GM19324 (cell line): ENCODE measurements around the gene SLC35E2B.
A peak's percentile ranks its signal among the peaks of the same experiment; 100 is the strongest.
"Not testable (repeated sequence)": the region's sequence is repeated elsewhere in the genome, so short reads cannot be mapped to it uniquely, and the experiment has no call there.

Experiments used
- ATAC-seq: cut with Tn5 transposase; IDR thresholded peaks from one replicate; pipeline ENCODE4 v1.9.1; 2021; ENCODE audit warnings: mild to moderate bottlenecking, moderate library complexity; ENCODE audit not compliant: unreplicated experiment, low FRiP score

SLC35E2B gene

DNA sequence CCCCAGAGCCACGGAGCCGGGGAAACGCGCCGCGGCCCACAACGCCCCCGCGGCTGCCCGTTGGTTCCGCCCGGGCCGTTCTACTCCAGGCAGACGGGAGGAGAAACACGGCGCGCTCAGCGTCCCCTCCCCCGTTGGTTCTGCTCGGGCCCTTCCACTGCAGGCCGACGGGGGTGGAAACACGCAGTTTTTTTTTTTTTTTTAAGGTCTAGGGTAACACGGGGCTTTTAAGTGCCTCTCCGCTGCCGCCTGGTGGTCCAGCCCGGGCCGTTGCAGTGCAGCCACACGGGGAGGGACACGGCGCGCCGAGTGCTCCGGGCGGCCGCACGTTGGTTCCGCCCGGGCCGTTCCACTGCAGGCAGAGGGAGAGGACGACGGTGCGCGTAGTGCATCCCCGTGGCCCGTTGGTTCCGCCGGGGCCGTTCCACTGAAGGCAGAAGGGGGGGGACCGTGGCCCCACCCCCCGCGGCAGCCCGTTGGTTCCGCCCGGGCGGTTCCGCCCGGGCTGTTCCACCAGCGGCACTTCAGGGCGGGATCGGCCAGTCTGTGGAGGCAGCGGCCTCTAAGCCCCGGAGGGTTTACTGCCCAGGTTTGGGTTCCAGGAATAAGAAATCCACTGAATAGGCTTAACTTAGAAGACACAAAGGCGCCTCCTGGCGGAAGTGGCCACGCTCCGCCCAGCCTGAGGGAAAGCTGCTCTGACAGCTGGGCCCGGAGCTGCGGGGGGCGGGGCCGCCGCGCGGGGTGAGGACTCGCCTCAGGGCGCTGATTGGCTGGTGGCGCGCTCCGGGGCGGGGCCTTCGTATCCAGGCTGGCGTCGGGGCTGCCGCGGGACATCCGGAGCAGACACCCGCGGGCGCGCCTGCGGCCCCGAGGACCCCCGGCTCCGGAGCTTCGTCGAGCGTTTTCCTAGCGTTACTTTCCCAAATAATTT, at the start of gene SLC35E2B:
Gene SLC35E2B (minus strand): TSS at position 82 of the 934 bp plus-strand sequence. CDS start 16,096 bp downstream, outside the sequence.
- ATAC-seq, result peak; percentile 78

DNA sequence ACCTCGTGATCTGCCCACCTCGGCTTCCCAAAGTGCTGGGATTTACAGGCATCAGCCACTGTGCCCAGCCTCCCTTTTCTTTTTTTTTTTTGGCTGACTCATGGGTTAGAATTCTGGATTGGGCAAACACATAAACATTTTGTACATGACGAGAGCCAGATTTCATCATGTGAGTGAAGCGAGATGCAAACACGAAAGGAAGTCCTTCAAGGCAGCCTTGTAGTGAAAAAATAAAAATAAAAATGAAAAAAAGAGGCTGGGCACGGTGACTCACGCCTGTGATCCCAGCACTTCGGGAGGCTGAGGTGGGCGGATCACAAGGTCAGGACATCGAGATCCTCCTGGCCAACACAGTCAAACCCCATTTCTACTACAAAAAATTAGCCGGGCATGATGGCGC, 48.4 kb upstream of the SLC35E2B start:
- not testable (repeated sequence) for ATAC-seq

DNA sequence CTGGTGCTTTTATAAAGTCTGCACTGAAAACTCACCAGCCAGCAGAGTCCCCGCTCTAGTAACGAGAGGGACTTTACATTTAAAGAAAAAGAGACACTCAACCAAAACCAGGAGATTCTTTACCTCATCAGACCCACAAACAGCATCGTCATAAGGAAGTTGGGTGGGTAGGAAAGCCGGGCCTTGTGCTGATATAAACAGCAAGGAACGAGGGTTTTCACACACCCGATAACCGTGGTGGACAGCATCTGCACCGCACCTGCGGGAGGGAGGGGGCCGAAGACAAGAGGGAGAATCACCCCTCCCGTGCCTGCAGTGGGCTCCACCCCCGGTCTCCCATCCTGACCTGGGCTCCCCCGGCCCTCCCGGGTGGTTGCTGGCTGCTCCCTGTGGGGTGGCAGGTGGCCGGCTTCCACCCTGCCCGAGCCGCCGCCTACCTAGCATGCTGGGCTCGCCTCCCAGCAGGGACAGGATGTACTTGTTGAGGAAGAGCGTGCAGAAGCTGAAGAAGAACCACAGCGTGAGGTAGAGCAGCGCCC, 46.3 kb upstream of the SLC35E2B start:
- ATAC-seq, result not testable (repeated sequence)

DNA sequence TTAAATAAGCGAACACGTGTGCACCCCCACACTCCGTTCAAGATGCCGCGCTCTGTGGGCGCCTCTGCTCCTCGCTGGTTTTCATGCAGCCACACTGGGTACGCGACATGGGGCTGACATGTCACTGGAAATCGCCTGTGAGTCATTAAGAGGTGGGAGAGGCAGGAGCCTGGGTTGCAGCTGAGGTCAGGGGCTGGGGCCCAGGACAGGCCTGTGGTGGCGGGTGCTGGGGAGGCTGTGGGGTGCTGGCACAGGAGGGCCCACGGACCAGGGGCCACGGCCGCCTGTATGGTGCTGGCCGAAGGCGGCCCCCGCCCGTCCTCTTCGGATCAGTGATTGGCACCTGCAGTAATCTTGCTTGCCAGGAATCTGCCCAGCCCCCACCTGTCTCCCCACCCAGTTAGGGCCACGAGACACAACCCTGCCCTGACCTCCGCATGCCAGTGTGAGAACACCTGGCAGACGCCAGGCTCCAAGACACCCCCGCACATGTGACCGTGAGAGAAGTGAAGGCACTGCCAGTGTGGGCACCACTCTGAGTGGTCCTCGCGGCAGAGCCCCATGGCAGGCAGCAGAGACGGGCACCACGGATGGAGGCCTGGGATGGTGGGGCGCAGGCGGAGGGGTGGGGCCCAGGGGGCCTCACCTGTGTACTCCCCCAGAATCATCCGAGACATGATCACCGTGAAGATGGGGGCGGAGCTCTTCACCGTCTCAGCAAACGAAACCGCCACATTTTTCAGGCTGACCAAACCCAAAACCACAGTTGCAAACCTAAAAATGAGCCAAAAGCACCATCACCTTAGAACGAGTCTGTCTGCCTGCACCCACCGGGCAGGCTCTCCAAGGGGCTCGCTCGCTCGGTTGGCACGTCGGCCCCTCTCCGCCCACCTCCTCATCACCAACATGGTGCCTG, 45.3 kb upstream of the SLC35E2B start:
- not testable (repeated sequence) for ATAC-seq

DNA sequence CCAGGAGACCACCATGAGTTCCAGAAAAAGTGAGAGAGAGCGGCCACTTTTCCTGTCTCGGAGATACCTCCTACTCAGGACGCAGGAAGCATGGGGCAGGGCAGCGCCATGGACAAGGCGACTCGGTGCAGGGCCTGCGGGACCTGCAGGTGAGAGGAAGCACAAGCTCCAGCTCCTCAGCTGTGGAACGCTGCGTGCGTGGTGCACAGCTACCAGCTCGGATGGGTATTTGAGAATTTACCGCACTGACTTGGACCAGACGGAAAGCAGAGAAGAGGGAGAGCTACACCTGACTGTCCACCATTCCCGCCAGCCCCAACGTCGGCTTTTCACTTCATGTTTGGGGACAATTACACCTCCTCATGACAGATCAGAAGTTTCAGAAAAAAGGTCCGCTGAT, 39.8 kb upstream of the SLC35E2B start:
- no peak for ATAC-seq

DNA sequence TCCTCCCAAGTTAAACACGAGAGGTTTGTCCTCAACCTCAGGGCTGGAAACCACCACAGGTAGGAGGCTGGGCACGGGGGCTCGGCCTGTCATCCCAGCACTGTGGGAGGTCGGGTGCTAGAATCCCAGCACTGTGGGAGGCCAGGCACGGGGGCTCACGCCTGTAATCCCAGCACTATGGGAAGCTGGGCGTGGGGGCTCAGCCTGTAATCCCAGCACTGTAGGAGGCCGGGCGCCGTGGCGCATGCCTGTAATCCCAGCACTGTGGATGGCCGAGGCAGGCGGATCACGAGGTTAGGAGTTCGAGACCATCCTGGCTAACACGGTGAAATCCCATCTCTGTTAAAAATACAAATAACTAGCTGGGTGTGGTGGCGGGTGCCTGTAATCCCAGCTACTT, 38.3 kb upstream of the SLC35E2B start:
- ATAC-seq, result no peak

DNA sequence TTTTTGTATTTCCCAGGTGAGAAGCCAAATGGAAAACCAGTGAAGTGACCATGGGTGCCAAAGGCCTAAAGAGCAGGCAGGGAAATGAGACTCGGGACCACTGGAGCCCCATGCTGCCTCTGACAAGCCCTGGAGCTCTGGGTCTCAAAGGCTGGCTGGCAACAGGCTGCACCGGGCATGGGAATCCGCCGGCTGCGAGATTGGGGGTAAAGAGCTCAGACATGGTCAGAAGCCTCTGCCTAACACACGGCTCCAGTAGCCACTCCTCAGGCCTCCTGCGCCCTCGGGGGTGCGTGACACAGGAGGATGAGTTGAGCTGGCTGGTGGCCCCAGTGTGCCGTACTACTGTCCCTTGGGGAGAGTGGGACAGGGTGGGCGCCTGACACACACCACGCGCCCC, 37.6 kb upstream of the SLC35E2B start:
- not testable (repeated sequence) for ATAC-seq

DNA sequence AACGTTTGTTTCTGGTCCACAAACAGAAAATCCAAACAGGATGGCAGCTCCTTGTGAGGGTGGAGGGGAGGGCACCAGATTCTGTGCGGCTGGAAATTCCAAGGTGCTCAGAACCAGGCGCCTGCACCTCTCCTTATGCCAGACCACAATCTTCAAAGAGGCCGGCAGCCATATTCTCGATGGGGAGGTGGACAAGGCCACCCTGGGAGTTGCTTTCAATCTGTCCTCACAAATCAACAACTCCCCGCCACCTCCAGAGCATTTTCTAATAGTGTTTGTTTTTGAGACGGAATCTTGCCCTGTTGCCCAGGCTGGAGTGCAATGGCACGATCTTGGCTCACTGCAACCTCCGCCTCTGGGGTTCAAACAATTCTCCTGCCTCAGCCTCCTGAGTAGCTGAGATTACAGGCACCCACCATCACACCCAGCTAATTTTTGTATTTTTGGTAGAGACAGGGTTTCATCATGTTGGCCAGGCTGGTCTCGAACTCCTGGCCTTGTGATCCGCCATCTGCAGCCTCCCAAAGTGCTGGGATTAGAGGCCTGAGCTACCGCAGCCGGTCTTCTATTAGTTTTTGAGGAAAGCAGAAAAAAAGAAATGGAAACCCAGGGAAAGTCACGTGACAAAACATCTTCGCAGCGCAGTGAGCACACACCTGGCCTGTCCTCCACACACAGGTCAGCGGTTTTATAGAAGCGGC, 36.7 kb upstream of the SLC35E2B start:
- not testable (repeated sequence) for ATAC-seq

DNA sequence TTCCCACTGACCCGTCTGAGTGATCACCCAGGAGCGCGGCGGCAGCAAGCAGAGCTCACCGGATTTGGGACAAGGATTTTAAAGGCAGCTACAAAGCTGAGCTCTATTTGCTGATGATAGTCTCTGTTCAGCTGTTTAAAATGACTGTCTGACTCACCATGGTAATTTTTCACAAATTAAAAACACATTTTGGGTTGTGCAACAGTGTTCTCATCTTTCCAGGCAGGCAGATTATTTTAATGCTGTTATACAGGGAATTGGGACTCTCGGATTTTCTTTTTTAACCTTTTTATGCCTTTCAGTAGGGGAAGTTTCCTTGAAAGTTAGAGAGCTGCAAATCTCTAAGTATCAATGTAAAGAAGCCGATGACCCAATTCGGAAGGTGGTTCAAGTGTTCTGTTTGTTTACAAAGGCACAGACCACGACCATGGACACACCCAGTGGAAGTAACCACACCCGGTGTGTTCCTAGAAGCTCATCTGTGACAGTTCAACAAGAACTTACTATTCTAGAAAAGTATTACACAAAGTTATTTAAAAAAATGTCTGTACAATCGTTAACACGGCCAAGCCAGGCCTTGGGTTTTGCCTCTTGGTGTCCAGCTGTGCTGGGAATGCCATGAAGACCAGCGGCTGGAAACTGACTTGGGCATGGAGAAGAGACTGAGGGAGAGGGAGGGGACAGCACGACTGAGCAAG, 35.9 kb upstream of the SLC35E2B start:
- ATAC-seq, result not testable (repeated sequence)

DNA sequence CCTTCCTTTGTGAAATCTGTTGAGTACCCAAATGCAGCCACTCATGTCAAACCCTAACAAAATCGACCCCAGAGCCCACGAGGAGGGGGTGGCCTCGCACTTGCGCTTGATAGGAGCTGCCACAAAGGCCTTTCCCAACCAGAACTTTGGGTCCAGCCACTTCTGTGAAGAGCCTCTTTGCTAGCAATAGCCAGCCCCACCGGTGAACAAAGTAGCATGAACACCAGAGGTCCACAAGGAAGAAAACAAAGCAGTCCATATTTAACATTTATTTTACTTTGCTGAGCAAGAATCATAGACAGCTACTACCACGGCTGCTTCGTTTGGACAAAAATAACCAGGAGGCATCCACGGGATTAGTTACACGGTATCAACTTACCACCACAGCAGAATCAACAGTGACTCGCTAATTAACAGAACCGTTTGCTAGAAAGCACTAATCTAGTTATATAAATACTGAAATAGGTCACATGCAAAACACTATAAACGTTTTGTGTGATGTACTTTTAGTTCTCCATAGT, 34.6 kb upstream of the SLC35E2B start:
- not testable (repeated sequence) for ATAC-seq

DNA sequence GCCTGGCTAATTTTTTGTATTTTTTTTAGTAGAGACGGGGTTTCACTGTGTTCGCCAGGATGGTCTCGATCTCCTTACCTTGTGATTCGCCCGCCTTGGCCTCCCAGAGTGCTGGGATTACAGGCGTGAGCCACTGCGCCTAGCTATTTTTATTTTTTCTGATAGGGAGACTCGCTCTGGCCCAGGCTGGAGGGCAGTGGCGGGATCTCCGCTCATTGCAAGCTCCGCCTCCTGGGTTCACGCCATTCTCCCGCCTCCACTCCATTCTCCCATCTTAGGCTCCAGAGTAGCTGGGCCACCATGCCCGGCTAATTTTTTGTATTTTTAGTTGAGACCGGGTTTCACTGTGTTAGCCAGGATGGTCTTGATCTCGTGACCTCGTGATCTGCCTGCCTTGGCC, 33.5 kb upstream of the SLC35E2B start:
- ATAC-seq, result not testable (repeated sequence)

DNA sequence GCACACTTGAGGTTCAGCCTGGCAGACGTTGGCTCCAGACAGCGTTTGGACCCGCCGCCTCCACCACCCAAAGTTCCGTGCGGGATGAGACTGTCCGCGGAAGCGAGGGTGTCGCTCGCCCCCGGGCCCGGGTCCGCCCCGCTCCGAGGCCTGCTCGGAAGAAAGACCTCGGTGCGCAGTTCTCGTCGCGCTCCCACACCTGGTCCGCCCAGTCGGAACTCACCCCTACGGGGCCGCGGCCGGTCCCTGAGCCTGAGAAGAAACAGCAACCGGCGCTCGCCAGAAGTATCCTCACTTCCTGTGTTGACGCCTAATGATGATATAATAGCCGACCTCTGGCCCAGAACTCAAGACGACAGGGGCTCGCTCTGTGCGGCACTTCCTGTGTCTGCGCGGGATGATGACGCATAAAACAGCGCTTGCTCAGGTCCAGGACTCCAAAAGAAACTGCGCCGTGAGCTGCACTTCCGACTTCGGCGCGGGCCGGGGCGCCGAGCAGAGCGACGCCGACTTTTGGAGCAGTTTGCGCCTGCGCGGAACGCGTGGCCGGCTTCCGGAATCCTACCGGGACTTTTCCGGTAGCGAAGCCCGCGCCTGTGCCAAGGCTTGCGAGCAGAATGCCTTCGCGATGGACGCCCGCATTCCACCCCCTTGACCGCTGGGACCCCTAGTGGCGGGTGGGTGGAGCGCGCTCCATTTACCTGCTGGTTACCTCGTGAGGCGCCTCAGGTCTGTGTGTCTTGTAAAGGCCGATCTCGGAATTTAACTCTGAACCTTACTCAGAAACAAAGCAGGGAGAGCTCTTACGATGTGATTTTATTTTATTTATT, 31.7 kb upstream of the SLC35E2B start, which contains the start of gene CDK11A:
Gene CDK11A (minus strand): TSS at position 323 of the 830 bp plus-strand sequence. CDS start 1,539 bp downstream, outside the sequence.
- ATAC-seq, result peak; percentile 99

DNA sequence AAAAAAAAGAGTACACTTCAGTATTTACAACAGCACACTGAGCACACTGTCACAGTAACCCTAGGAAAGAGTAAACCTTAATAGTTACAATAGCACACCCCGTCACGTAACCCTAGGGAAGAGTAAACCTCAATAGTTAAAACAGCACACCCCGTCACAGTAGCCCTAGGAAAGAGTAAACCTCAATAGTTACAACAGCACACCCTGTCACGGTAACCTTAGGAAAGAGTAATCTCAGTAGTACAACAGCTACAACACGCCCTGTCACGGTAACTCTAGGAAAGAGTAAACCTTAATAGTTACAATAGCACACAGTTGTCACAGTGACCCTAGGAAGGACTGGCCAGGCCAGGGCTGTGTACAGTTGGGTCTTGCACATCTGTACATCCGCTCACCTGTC, 28.6 kb upstream of the SLC35E2B start:
- ATAC-seq, result no peak

DNA sequence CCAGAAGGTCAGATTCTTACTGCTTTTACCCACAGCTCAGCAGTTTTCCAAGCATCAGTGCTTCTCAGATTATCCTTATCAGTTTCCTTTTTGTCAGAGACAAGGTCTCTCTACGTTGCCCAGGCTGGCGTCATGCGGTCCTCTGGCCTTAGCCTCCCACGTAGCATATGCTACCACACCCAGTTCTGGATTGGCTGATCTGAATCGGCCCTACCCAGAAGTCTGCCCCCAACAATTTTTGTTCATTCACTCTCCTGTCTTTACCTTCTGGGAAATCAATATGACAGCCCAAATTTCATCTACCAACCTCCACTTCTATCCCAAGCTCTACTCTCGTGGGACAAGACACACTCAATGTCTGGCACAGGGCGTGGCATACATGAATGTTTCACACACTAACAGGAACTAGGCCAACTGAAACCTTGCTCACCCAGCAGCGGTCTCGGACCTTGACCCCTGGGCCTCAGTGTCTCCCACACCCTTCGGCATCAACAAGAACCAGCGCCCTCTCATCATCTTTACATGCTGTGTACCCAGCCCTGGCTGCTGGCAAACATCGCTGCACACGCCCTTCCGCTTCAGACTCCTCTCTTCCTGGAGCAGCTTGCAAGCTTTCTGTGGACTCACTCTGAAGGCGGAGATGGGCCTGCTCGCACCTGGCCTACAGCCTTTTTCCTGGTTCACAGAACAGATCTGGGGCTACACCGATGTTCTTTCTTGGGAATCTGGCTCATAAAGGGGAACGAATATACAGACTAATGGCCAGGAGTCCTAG, 22.7 kb upstream of the SLC35E2B start:
- not testable (repeated sequence) for ATAC-seq

DNA sequence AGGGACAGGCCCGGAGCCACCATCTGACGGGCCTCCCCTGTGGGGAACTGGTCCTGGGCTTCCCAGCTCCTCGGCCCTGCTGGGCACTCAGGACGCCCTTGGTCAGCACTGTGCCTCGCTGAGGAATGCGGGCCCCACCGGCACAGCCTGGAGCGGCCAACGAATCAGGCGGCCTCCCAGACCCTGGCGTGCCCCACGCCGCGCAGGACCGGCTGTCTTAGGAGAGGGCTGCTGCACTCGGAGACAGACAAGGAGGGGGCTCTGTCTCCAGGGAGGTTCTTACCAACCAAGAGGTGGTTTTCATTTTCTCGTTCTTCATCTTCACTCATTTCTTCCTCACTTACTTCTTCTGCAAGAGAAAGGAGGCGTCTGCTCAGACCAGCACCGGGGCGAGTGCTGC, 15.3 kb upstream of the SLC35E2B start:
- not testable (repeated sequence) for ATAC-seq

DNA sequence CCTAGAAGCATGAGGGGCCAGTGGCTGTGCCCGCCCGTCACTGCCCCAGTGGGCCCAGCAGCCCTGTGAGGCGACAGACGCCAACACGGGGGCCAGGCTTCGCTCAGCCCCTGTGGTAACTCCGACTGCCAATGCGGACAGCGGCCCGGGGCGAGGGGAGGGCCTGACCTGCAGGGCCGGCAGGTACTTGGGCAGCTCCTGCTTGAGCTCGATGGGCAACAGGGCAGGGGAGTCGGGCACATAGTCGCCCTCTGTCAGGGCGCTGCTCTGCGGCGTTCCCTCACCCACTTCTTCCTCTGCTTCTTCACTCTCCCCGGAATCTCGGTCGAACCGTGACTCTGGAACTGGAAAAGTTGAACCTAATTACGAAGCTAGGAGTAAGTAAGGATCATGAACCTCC, 14.6 kb upstream of the SLC35E2B start:
- ATAC-seq, result not testable (repeated sequence)

DNA sequence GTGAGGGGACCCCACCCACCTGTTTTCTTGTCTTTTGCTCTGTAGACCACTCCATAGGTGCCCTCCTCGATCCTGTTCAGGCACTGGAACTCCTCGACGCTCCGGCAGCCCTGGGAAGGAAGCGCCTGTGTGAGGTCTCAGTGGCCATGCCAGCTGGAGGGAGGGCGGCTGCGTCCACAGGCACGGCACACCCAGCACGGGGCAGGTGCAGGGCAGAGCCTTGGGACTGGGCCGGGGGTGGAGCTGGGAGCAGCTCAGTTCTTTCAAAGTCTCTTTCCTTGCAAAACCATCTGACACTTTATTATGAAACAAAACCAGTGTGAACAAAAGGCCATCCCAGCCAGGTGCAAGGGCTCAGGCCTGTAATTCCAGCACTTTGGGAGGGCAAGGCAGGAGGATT, 13.0 kb upstream of the SLC35E2B start:
- ATAC-seq, result not testable (repeated sequence)
